T-helper 2 cell treated with Interferon-gamma antibody and Interleukin-4, amounts not matched to agents 5 μg/mL and 100 μg/mL, for 36 hours (primary cell): ENCODE measurements around the gene CKAP2L.
"Not testable (repeated sequence)": the region's sequence is repeated elsewhere in the genome, so short reads cannot be mapped to it uniquely, and the experiment has no call there.

Source experiments
- DNase-seq: peaks from one replicate; pipeline ENCODE4 v3.0.0; 2021; ENCODE audit warnings: low spot score
- H3K27ac Mint-ChIP-seq: one replicate; pipeline ENCODE4 v1.8.0; 2021; ENCODE audit warnings: mild to moderate bottlenecking, mixed read lengths
- H3K27me3 Mint-ChIP-seq: one replicate; pipeline ENCODE4 v1.8.0; 2021; ENCODE audit warnings: low read depth, mixed read lengths
- H3K36me3 Mint-ChIP-seq: one replicate; pipeline ENCODE4 v1.8.0; 2021; ENCODE audit warnings: low read depth, mixed read lengths
- H3K4me1 Mint-ChIP-seq: one replicate; pipeline ENCODE4 v1.8.0; 2021; ENCODE audit warnings: low read depth, mixed read lengths
- H3K4me3 Mint-ChIP-seq: one replicate; pipeline ENCODE4 v1.8.0; 2022; ENCODE audit warnings: mild to moderate bottlenecking, moderate library complexity, mixed read lengths
- H3K9me3 Mint-ChIP-seq: one replicate; pipeline ENCODE4 v1.8.0; 2021; ENCODE audit warnings: mixed read lengths

CKAP2L gene

DNA sequence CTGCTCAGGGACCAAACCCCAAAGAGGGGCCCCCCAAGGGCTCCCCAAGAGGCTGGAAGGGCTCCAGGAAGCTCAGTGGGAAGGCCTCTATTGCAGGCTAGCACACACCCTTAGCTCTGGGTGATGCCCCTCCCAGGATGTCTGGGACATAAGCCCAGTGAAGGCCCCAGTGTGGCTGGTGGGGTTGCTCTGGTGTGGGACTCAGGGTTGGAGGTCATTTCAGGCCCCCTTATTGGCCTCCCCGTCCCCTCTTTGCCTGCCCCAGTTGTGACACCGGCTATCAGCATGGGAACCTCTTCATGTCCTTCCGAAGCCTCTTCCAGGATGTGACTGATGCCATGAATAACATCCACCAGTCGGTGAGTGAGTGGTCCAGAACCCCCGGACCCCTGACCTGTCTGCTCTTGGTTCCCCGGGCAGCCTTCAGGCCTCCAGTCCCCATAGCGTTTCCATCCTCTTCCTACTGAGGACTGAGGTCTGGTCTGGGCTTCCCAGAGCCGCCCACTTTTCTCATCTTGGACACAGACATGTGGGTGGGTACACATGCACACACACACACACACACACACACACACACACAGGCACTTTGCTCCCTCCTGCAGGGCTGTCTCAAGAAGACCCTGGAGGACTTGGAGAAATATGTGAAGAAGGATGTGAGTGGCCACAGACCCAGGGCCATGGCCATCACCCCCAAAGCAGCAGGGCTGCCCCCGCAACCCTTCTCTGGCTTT, 41.4 kb downstream of the CKAP2L start:
- no peaks in the 10 kb centered on the region for H3K36me3 Mint-ChIP-seq
- no peak overlapping the region for H3K27ac Mint-ChIP-seq
- no peak for DNase-seq
- no peaks in the 10 kb centered on the region for H3K9me3 Mint-ChIP-seq
- no peak overlapping the region for H3K4me3 Mint-ChIP-seq
- H3K4me1 Mint-ChIP-seq = peaks cover 12% of the 10 kb centered on the region
- H3K27me3 Mint-ChIP-seq = peaks cover 5% of the 10 kb centered on the region

DNA sequence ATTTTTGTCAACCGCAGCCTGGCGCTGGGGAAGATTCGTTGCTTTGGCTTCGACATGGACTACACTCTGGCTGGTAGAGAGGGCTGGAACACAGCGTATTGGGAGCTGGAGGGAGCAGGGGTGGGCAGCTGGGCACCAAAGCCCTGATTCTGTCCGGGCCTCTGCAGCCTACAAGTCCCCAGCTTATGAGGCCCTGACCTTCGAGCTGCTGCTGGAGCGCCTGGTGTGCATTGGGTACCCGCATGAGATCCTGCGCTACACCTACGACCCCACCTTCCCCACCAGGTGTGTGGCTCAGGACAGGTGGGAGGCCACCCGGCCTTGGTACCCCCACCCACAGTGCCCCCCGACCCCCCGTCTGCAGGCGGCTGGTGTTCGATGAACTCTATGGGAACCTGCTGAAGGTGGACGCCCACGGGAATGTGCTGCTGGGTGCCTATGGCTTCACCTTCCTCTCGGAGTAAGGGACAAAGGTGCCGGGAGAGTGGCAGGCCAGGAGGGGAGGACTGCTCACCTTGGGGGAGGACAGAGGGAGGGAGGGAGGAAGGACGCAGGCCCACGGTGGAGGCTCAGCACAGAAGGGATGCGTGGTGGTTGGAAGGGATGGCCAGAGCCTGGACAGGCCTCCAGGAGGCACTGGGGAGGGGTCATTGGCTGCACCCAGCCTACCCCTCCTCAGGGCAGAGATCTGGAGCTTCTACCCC, 42.4 kb downstream of the CKAP2L start:
- no peak for DNase-seq
- peaks cover 12% of the 10 kb centered on the region for H3K4me1 Mint-ChIP-seq
- H3K27me3 Mint-ChIP-seq = peaks cover 5% of the 10 kb centered on the region
- H3K4me3 Mint-ChIP-seq = no peak overlapping the region
- peaks cover 3% of the 10 kb centered on the region for H3K9me3 Mint-ChIP-seq
- no peak overlapping the region for H3K27ac Mint-ChIP-seq
- no peaks in the 10 kb centered on the region for H3K36me3 Mint-ChIP-seq

- no peak for DNase-seq
- Mint-ChIP-seq H3K9me3 (peaks cover 7% of the 10 kb centered on the region), H3K4me1 (peaks cover 3% of the 10 kb centered on the region), H3K27ac (no peak within 1 kb of the TSS), H3K27me3 (peaks cover 5% of the 10 kb centered on the region), H3K36me3 (no peaks in the 10 kb centered on the region), H3K4me3 (no peak within 1 kb of the TSS)
These were observed 43.6 kb downstream of the CKAP2L start, which contains the start of gene NT5DC4 for GRCh38 chr2:112720785-112721184. Gene NT5DC4 (plus strand): TSS chr2:112721020. CDS start chr2:112721080, 60 bp downstream.

DNA sequence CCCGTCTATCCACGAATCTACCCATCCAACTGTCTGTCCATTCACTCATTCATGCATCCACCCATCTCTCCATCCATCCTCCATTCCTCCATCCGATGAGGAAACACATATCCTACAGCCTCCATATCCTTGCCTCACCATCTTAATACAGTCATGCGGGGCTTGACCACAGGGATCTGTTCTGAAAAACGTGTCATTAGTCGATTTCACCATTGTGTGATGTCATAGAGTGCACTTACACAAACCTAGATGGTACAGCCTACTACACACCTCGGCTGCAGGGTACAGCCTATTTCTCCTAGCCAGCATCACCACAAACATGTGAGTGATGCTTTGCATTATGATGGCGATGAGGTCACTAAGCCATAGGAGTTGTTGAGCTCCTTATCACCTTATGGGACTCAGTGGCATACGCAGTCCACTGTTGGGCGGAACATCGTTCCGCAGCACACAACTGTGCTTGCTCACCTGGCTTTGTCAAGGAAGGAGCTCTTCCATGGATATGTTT, 45.5 kb downstream of the CKAP2L start:
- no peak overlapping the region for H3K4me3 Mint-ChIP-seq
- H3K36me3 Mint-ChIP-seq = no peaks in the 10 kb centered on the region
- DNase-seq = no peak
- H3K27ac Mint-ChIP-seq = no peak overlapping the region
- H3K4me1 Mint-ChIP-seq = no peaks in the 10 kb centered on the region
- H3K27me3 Mint-ChIP-seq = peaks cover 5% of the 10 kb centered on the region
- H3K9me3 Mint-ChIP-seq = peaks cover 7% of the 10 kb centered on the region

DNA sequence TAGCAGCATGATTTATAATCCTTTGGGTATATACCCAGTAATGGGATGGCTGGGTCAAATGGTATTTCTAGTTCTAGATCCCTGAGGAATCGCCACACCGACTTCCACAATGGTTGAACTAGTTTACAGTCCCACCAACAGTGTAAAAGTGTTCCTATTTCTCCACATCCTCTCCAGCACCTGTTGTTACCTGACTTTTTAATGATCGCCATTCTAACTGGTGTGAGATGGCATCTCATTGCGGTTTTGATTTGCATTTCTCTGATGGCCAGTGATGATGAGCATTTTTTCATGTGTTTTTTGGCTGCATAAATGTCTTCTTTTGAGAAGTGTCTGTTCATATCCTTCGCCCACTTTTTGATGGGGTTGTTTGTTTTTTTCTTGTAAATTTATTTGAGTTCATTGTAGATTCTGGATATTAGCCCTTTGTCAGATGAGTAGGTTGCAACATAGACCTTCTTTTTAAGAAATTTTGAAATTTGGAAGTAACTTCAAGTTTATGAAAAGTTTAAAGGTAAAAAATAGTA, 47.5 kb downstream of the CKAP2L start:
- H3K4me1 Mint-ChIP-seq = peaks cover 12% of the 10 kb centered on the region
- not testable (repeated sequence) for H3K9me3 Mint-ChIP-seq, H3K4me3 Mint-ChIP-seq, H3K27me3 Mint-ChIP-seq, H3K36me3 Mint-ChIP-seq, H3K27ac Mint-ChIP-seq, DNase-seq

DNA sequence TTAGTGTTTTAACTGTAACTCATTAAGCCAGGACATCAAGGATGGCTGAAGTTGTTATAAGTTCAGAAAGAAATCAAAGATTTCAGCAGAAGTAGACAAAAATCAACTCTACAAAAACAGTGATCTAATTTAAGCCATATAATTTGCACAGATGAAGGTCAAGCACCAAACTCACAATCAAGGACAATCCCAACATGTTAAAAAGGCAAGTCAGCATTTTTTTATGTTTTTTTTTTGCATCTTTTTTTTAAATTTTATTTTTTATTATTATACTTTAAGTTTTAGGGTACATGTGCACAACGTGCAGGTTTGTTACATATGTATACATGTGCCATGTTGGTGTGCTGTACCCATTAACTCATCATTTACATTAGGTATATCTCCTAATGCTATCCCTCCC, 48.3 kb downstream of the CKAP2L start:
- peaks cover 14% of the 10 kb centered on the region for H3K4me1 Mint-ChIP-seq
- not testable (repeated sequence) for H3K9me3 Mint-ChIP-seq, H3K4me3 Mint-ChIP-seq, H3K36me3 Mint-ChIP-seq, H3K27ac Mint-ChIP-seq, DNase-seq, H3K27me3 Mint-ChIP-seq

DNA sequence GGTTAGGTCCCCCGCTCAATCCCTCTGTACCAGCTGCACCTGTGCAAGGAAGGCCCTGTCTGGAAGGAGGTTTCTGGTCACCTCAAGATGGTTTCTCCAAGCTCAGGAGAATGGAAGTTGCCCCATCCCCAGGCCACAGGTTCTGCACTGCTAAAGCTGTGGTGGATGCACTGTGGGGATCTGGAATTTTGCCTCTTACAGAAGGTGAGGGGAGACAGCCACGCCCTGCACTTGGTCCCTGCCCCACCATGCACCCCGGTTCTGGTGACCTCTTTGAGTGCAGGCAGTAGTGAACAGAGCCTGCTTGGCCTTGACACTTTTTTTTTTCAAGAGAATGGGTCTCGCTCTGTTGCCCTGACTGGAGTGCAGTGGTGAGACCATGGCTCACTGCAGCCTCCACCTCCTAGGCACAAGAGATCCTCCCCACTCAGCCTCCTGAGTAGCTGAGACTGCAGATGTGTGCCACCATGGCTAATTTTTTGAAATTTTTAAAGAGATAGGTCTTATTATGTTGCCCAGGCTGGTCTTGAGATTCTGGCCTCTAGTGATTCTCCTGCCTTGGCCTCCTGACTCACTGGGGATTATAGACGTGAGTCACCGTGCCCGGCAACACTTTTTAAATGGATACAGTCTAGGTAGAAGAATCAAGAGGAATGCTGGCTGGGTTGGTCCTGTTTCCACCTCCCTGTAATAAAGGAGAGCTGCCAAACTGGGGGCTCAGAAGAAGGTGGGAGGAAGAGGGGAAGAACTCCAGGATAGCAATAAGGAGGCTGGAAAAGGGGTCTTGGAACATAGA, 49.4 kb downstream of the CKAP2L start:
- DNase-seq = no peak
- Mint-ChIP-seq H3K27me3 (peaks cover 5% of the 10 kb centered on the region), H3K4me3 (no peak overlapping the region), H3K27ac (no peak overlapping the region), H3K9me3 (peaks cover 7% of the 10 kb centered on the region), H3K4me1 (peaks cover 18% of the 10 kb centered on the region), H3K36me3 (no peaks in the 10 kb centered on the region)

DNA sequence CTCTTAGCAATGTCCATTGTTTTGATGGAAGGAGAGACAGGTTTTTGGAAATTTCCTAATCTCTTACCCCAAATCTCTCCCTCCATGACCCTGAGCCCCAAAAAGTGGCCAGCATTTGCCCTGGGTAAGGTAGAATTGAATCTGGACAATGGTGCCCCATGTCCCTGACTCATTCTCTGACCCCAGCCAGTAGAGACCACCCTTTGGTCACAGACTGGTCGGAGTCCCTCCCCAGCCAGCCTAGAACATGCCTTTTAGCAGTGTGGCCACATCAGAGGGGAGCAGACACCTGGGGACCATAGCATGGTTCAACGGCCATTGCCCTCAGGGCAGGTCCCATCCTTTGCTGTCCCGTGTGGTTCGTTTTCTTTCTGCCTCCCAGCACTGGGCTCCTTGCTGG, 50.1 kb downstream of the CKAP2L start:
- Mint-ChIP-seq H3K4me3 (no peak overlapping the region), H3K27me3 (peaks cover 5% of the 10 kb centered on the region)

DNA sequence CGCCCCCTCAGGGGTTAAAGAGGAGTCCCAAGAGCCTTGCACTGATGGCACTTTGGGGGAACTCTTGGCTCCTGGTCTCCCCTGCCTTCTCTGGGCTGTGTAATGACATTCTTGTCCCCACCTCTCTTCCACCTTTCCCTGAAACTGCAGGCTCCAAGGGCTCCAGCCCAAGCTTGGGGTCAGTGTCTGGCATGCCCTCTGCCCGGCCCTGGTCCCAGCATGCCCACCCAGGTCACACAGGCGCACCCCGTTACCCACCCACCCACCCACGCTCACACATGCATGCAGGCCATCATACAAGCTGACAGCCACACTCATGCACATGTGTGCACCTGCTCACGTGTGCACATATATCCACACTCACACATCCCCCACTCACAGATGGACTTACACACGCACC, 50.5 kb downstream of the CKAP2L start:
- no peak overlapping the region for H3K4me3 Mint-ChIP-seq
- peaks cover 7% of the 10 kb centered on the region for H3K9me3 Mint-ChIP-seq
- H3K27me3 Mint-ChIP-seq = peaks cover 3% of the 10 kb centered on the region
- peaks cover 28% of the 10 kb centered on the region for H3K4me1 Mint-ChIP-seq
- DNase-seq = no peak
- no peak overlapping the region for H3K27ac Mint-ChIP-seq
- H3K36me3 Mint-ChIP-seq = no peaks in the 10 kb centered on the region

More for the DNA sequence above, 50.1 kb downstream of the CKAP2L start:
- Mint-ChIP-seq H3K4me1 (peaks cover 24% of the 10 kb centered on the region), H3K9me3 (peaks cover 7% of the 10 kb centered on the region), H3K36me3 (no peaks in the 10 kb centered on the region), H3K27ac (no peak overlapping the region)
- no peak for DNase-seq

DNA sequence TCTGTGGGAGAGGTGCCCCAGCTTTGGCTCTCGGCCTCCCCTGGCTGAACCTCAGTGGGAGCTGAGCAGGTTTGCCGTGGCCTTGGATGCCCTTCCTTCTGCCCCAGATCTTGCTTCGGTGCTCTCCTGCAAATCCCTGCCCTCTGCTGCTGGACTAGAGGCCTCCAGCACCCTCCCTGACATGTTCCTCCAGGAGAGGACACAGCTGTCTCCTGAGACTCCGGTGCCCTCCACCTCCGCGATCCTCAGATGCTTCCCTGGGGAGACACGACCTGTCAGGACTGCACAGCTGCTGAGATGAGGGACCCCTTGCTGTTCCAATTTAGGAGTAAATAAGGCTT, 50.9 kb downstream of the CKAP2L start:
- DNase-seq = no peak
- H3K36me3 Mint-ChIP-seq = no peaks in the 10 kb centered on the region
- H3K4me3 Mint-ChIP-seq = no peak overlapping the region
- H3K9me3 Mint-ChIP-seq = peaks cover 7% of the 10 kb centered on the region
- peaks cover 31% of the 10 kb centered on the region for H3K4me1 Mint-ChIP-seq
- H3K27ac Mint-ChIP-seq = no peak overlapping the region
- H3K27me3 Mint-ChIP-seq = no peaks in the 10 kb centered on the region

GRCh38 chr2:112712903-112713584, 51.4 kb downstream of the CKAP2L start:
- peaks cover 35% of the 10 kb centered on the region for H3K4me1 Mint-ChIP-seq
- H3K27ac Mint-ChIP-seq = peak overlapping the region; percentile 32
- peak; percentile 87 for DNase-seq
- H3K4me3 Mint-ChIP-seq = no peak overlapping the region
- no peaks in the 10 kb centered on the region for H3K36me3 Mint-ChIP-seq
- peaks cover 7% of the 10 kb centered on the region for H3K9me3 Mint-ChIP-seq
- H3K27me3 Mint-ChIP-seq = no peaks in the 10 kb centered on the region

- DNase-seq = no peak
- Mint-ChIP-seq H3K27ac (no peak overlapping the region), H3K27me3 (no peaks in the 10 kb centered on the region), H3K36me3 (no peaks in the 10 kb centered on the region), H3K4me3 (no peak overlapping the region), H3K9me3 (peaks cover 7% of the 10 kb centered on the region), H3K4me1 (peaks cover 41% of the 10 kb centered on the region)
These were observed 51.9 kb downstream of the CKAP2L start for GRCh38 chr2:112712465-112712864.

DNA sequence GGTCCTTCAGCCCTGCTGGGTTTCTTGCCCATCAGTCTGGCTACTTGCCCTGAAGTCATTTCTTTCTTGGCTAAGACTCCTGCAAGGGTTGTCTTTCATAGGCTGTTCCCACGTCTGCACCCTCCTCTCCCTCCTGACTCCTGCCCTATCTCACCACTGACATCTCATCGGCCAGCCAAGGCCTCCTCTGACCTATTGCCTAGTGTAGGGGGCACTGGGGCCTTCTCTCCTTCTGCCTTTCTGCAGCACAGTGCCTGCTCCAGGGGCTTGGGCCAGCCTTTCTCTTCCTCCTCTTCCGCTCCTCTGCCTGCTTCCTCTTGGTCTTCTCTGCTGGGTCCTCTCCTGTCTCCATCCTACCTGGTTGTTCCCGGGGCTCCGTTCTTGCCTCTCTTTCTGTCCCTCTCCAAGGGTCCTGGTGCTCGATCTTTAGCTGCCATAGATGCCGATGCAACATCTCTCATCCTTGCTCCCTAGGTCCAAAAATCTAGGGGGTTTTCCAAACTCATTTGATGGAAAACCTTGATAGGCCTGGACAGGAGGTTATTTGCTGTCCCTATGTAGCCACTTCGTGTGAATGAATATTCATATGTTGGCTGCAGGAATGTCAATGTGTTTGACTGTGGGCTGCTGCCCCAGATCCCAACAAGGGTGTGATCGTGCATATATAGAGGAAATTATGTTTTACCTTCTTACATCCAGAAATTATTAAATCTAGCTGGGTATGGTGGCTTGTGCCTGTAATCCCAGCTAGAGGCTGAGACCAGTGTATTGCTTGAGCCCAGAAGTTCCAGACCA, 53.3 kb downstream of the CKAP2L start:
- Mint-ChIP-seq H3K27ac (no peak overlapping the region), H3K9me3 (peaks cover 3% of the 10 kb centered on the region), H3K4me1 (peaks cover 54% of the 10 kb centered on the region)

More for the DNA sequence above, 53.3 kb downstream of the CKAP2L start:
- Mint-ChIP-seq H3K4me3 (no peak overlapping the region), H3K36me3 (no peaks in the 10 kb centered on the region), H3K27me3 (no peaks in the 10 kb centered on the region)
- DNase-seq = no peak
